ENCODE data around the gene TPMT. TPM values are rescaled to one million over a fixed set of nuclear protein-coding genes. Genes with fewer than 3 reads are reported as not detected.
A peak's percentile ranks its signal among the peaks of the same experiment; 100 is the strongest.
"Not testable (repeated sequence)": the region's sequence is repeated elsewhere in the genome, so short reads cannot be mapped to it uniquely, and the experiment has no call there.

Gene TPMT
- total RNA-seq, 4 donors from 2014 or later, result 5.9 to 9.5 (median 7.9) TPM

- in situ Hi-C loops (cut with MboI; ENCODE audit: low sequenced_read_pairs in 4 of 4) (no loop called here), intact Hi-C loops (cut with DNase I; ENCODE audit: low total_unique reads) (loop anchor here (1.0 to 10.0 kb wide), 3 partner anchors 109 to 448 kb away; partner anchors contain the start of genes DEK and KIF13A)
- peaks cover 0 to 7% of the 10 kb centered on the region in 2 donors for H3K36me3 ChIP-seq
- no peaks in the 10 kb centered on the region for H3K9me3 ChIP-seq
- TF ChIP-seq POLR2A (IDR thresholded peaks at IDR 0.05) (peak; percentile 91 to 94), CTCF (IDR thresholded peaks at IDR 0.05 in 4 of 5, conservative IDR thresholded peaks at IDR 0.05 in 1 of 5) (no peak)
- peak; percentile 87 to 93 for ATAC-seq
- H3K4me3 ChIP-seq, result peak within 1 kb of the TSS; percentile 84 to 95 (median 86)
- no peaks in the 10 kb centered on the region for H3K27me3 ChIP-seq
- peaks cover 14 to 19% of the 10 kb centered on the region in 2 donors for H3K4me1 ChIP-seq
- H3K27ac ChIP-seq, result peak within 1 kb of the TSS; percentile 82 to 94 (median 92)
- DNase-seq, result peak; percentile 98 to 99
Measured at GRCh38 chr6:18155150-18155863, 430 bp upstream of the TPMT start, which contains the start of gene KDM1B. Gene KDM1B, plus strand, starts transcription at chr6:18155422. Its CDS starts 4,474 bp downstream, at chr6:18159896.

GRCh38 chr6:18153311-18153703, 1.6 kb downstream of the TPMT start:
- DNase-seq (no peak), ATAC-seq (no peak)
- H3K9me3 ChIP-seq, result no peaks in the 10 kb centered on the region
- TF ChIP-seq POLR2A (IDR thresholded peaks at IDR 0.05) (no peak), CTCF (IDR thresholded peaks at IDR 0.05 in 4 of 5, conservative IDR thresholded peaks at IDR 0.05 in 1 of 5) (no peak)
- no peaks in the 10 kb centered on the region for H3K27me3 ChIP-seq
- in situ Hi-C loops (cut with MboI; ENCODE audit: low sequenced_read_pairs in 4 of 4) (no loop called here), intact Hi-C loops (cut with DNase I; ENCODE audit: low total_unique reads) (loop anchor here (5.0 to 10.0 kb wide), 2 partner anchors 169 to 1871 kb away; partner anchors contain the start of gene KIF13A)
- peaks cover 14 to 19% of the 10 kb centered on the region in 2 donors for H3K4me1 ChIP-seq
- H3K36me3 ChIP-seq, result peaks cover 0 to 5% of the 10 kb centered on the region in 2 donors
- no peak overlapping the region for H3K4me3 ChIP-seq
- no peak overlapping the region for H3K27ac ChIP-seq

GRCh38 chr6:18151801-18152200, 3.1 kb downstream of the TPMT start:
- Histone ChIP-seq H3K27me3 (no peaks in the 10 kb centered on the region), H3K27ac (no peak overlapping the region), H3K4me3 (no peak overlapping the region), H3K36me3 (peaks cover 0 to 18% of the 10 kb centered on the region in 2 donors), H3K4me1 (peaks cover 14 to 19% of the 10 kb centered on the region in 2 donors), H3K9me3 (no peaks in the 10 kb centered on the region)
- in situ Hi-C loops (cut with MboI; ENCODE audit: low sequenced_read_pairs in 4 of 4) (no loop called here), intact Hi-C loops (cut with DNase I; ENCODE audit: low total_unique reads) (loop anchor here (5.0 to 10.0 kb wide), 2 partner anchors 167 to 1870 kb away; partner anchors contain the start of gene KIF13A)
- no peak for ATAC-seq
- TF ChIP-seq CTCF (IDR thresholded peaks at IDR 0.05 in 4 of 5, conservative IDR thresholded peaks at IDR 0.05 in 1 of 5) (no peak), POLR2A (IDR thresholded peaks at IDR 0.05) (no peak)
- DNase-seq, result no peak

GRCh38 chr6:18151391-18151790, 3.5 kb downstream of the TPMT start:
- DNase-seq; in situ Hi-C loops (cut with MboI; ENCODE audit: low sequenced_read_pairs in 4 of 4); ATAC-seq; H3K27ac ChIP-seq; H3K27me3 ChIP-seq; H3K9me3 ChIP-seq; H3K4me3 ChIP-seq: not testable (repeated sequence)
- peaks cover 14 to 19% of the 10 kb centered on the region in 2 donors for H3K4me1 ChIP-seq
- intact Hi-C loops (cut with DNase I; ENCODE audit: low total_unique reads), result loop anchor here (5.0 to 10.0 kb wide), 2 partner anchors 167 to 1869 kb away; partner anchors contain the start of gene KIF13A
- peaks cover 0 to 22% of the 10 kb centered on the region in 2 donors for H3K36me3 ChIP-seq

GRCh38 chr6:18148304-18149025, 6.4 kb downstream of the TPMT start:
- Histone ChIP-seq H3K36me3 (peaks cover 0 to 22% of the 10 kb centered on the region in 2 donors), H3K4me3 (no peak overlapping the region), H3K27me3 (no peaks in the 10 kb centered on the region), H3K27ac (no peak overlapping the region), H3K4me1 (peaks cover 0 to 5% of the 10 kb centered on the region in 2 donors), H3K9me3 (no peaks in the 10 kb centered on the region)
- no peak for DNase-seq
- intact Hi-C loops (cut with DNase I; ENCODE audit: low total_unique reads), result no loop called here
- TF ChIP-seq CTCF (IDR thresholded peaks at IDR 0.05 in 4 of 5, conservative IDR thresholded peaks at IDR 0.05 in 1 of 5) (no peak), POLR2A (IDR thresholded peaks at IDR 0.05) (no peak)
- no peak for ATAC-seq
- in situ Hi-C loops (cut with MboI; ENCODE audit: low sequenced_read_pairs in 4 of 4), result no loop called here
